ENCODE measurements around the gene CLCN7. TPM values are rescaled to one million over a fixed set of nuclear protein-coding genes. Genes with fewer than 3 reads are reported as not detected.

Gene CLCN7
- total RNA-seq, 1 donor from 2014 or later: 45.3 TPM

GRCh38 chr16:1452530-1452929 is 22.3 kb downstream of the CLCN7 start:
- no peak for DNase-seq
- no peak for TF ChIP-seq CTCF (IDR thresholded peaks at IDR 0.05; ENCODE audit: borderline replicate concordance)
- Histone ChIP-seq H3K4me3 (no peak overlapping the region), H3K27me3 (ENCODE audit: low read depth) (no peaks in the 10 kb centered on the region), H3K36me3 (peaks cover 98% of the 10 kb centered on the region), H3K9me3 (replicated peaks) (no peaks in the 10 kb centered on the region), H3K4me1 (no peaks in the 10 kb centered on the region), H3K27ac (replicated peaks) (no peak overlapping the region)
- intact Hi-C loops (cut with micrococcal nuclease): no loop called here

GRCh38 chr16:1451702-1452392 is 23.0 kb downstream of the CLCN7 start:
- no peak for TF ChIP-seq CTCF (IDR thresholded peaks at IDR 0.05; ENCODE audit: borderline replicate concordance)
- Histone ChIP-seq H3K4me1 (no peaks in the 10 kb centered on the region), H3K27me3 (ENCODE audit: low read depth) (no peaks in the 10 kb centered on the region), H3K27ac (replicated peaks) (no peak overlapping the region), H3K36me3 (peaks cover 98% of the 10 kb centered on the region), H3K9me3 (replicated peaks) (no peaks in the 10 kb centered on the region), H3K4me3 (no peak overlapping the region)
- intact Hi-C loops (cut with micrococcal nuclease): no loop called here
- no peak for DNase-seq

- no peak overlapping the region for H3K4me3 ChIP-seq
Observed at GRCh38 chr16:1450841-1451240, 24.0 kb downstream of the CLCN7 start.

GRCh38 chr16:1450218-1450617 is 24.6 kb downstream of the CLCN7 start:
- DNase-seq: no peak
- TF ChIP-seq CTCF (IDR thresholded peaks at IDR 0.05; ENCODE audit: borderline replicate concordance): no peak
- intact Hi-C loops (cut with micrococcal nuclease): no loop called here
- Histone ChIP-seq H3K36me3 (peaks cover 100% of the 10 kb centered on the region), H3K27ac (replicated peaks) (no peak overlapping the region), H3K27me3 (ENCODE audit: low read depth) (no peaks in the 10 kb centered on the region), H3K4me3 (no peak overlapping the region), H3K4me1 (no peaks in the 10 kb centered on the region), H3K9me3 (replicated peaks) (no peaks in the 10 kb centered on the region)

More at GRCh38 chr16:1450841-1451240, 24.0 kb downstream of the CLCN7 start:
- Histone ChIP-seq H3K27ac (replicated peaks) (no peak overlapping the region), H3K36me3 (peaks cover 100% of the 10 kb centered on the region), H3K27me3 (ENCODE audit: low read depth) (no peaks in the 10 kb centered on the region), H3K4me1 (no peaks in the 10 kb centered on the region), H3K9me3 (replicated peaks) (no peaks in the 10 kb centered on the region)
- intact Hi-C loops (cut with micrococcal nuclease): no loop called here
- DNase-seq: no peak
- TF ChIP-seq CTCF (IDR thresholded peaks at IDR 0.05; ENCODE audit: borderline replicate concordance): no peak

- Histone ChIP-seq H3K36me3 (peaks cover 91% of the 10 kb centered on the region), H3K4me1 (no peaks in the 10 kb centered on the region), H3K4me3 (no peak overlapping the region), H3K27ac (replicated peaks) (no peak overlapping the region), H3K27me3 (ENCODE audit: low read depth) (no peaks in the 10 kb centered on the region), H3K9me3 (replicated peaks) (no peaks in the 10 kb centered on the region)
- DNase-seq: no peak
- intact Hi-C loops (cut with micrococcal nuclease): no loop called here
- TF ChIP-seq CTCF (IDR thresholded peaks at IDR 0.05; ENCODE audit: borderline replicate concordance): no peak
Observed at GRCh38 chr16:1449201-1449788, 25.5 kb downstream of the CLCN7 start.
